Smooth muscle cell (in vitro differentiated cells): ENCODE measurements around the gene SECISBP2L. TPM values are rescaled to one million over a fixed set of nuclear protein-coding genes. Genes with fewer than 3 reads are reported as not detected.

Experiments used
- DNase-seq: peaks from one replicate; lab custom pipeline; 2025; ENCODE audit not compliant: unreplicated experiment; lab: John Stamatoyannopoulos, UW
- H2AFZ ChIP-seq: fragments of 200-600 bp; sonication (generic); 2 replicates; pipeline ENCODE4 v1.6.0; 2016; ENCODE audit warnings: antibody characterized with exemption, low read depth, mild to moderate bottlenecking
- H3F3A ChIP-seq: fragments of 200-600 bp; sonication (generic); 2 replicates; pipeline ENCODE4 v1.6.0; 2017; ENCODE audit warnings: antibody characterized with exemption, low read depth
- H3K27ac ChIP-seq: fragments of 200-600 bp; sonication (generic); 2 replicates; pipeline ENCODE4 v1.5.1; 2016; ENCODE audit warnings: low read depth, mild to moderate bottlenecking
- H3K27me3 ChIP-seq: fragments of 200-600 bp; sonication (generic); 2 replicates; pipeline ENCODE4 v1.6.1; 2016; ENCODE audit warnings: low read depth, mild to moderate bottlenecking
- H3K36me3 ChIP-seq: fragments of 200-600 bp; sonication (generic); 2 replicates; pipeline ENCODE4 v1.5.1; 2016; ENCODE audit warnings: low read depth
- H3K4me1 ChIP-seq: fragments of 200-600 bp; sonication (generic); 2 replicates; pipeline ENCODE4 v1.5.1; 2016; ENCODE audit warnings: low read depth
- H3K4me2 ChIP-seq: fragments of 200-600 bp; sonication (generic); 2 replicates; pipeline ENCODE4 v1.6.0; 2016; ENCODE audit warnings: mild to moderate bottlenecking
- H3K4me3 ChIP-seq: fragments of 200-600 bp; sonication (generic); 2 replicates; pipeline ENCODE4 v1.5.1; 2016; ENCODE audit warnings: mild to moderate bottlenecking
- H3K79me2 ChIP-seq: fragments of 200-600 bp; sonication (generic); 2 replicates; pipeline ENCODE4 v1.6.0; 2016; ENCODE audit warnings: low read depth, mild to moderate bottlenecking
- H3K9ac ChIP-seq: fragments of 200-600 bp; sonication (generic); 2 replicates; pipeline ENCODE4 v1.6.0; 2016; ENCODE audit warnings: low read depth
- H3K9me3 ChIP-seq: fragments of 200-600 bp; sonication (generic); replicated peaks from 2 replicates; pipeline ENCODE4 v1.5.1; 2016; ENCODE audit warnings: low read depth
- H4K20me1 ChIP-seq: fragments of 200-600 bp; sonication (generic); 2 replicates; pipeline ENCODE4 v1.6.0; 2016; ENCODE audit warnings: low read depth
- CTCF ChIP-seq: fragments of 200-600 bp; sonication (generic); IDR thresholded peaks from 2 replicates; pipeline ENCODE4 v1.5.1; 2017; ENCODE audit warnings: borderline replicate concordance, mild to moderate bottlenecking, antibody characterized with exemption; ENCODE audit not compliant: insufficient read depth, poor library complexity, severe bottlenecking
- WGBS: methylation state at CpG from one replicate; pipeline ENCODE4 v1.1.7; 2016; ENCODE audit warnings: low lambda C conversion rate; 5-methylcytosine and 5-hydroxymethylcytosine counted together
- polyA plus RNA-seq: library from polyadenylated mRNA; unstranded; fragments of >200 nt; fragmentation: Nextera tagmentation; extraction: Ambion mirVana; gene quantifications from 2 replicates; pipeline ENCODE4 v1.2.1, GENCODE V29; 2016
- total RNA-seq: library from RNA; depleted of rRNA; stranded (reverse); fragments of >200 nt; gene quantifications from 2 replicates; pipeline ENCODE4 v1.2.3, GENCODE V29; 2014

Gene SECISBP2L
- total and polyA plus RNA-seq, 2 experiments from 2014 or later: 13.7 to 24.0 TPM

- H3K4me3 ChIP-seq: no peak overlapping the region
- H3K9ac ChIP-seq: no peak overlapping the region
- no peaks in the 10 kb centered on the region for H3K36me3 ChIP-seq
- H3K27ac ChIP-seq: no peak overlapping the region
- no peaks in the 10 kb centered on the region for H3K79me2 ChIP-seq
- WGBS: 66% methylated on average over 4 of the region's 4 CpGs
- H3F3A ChIP-seq: no peaks in the 10 kb centered on the region
- H3K4me1 ChIP-seq: no peaks in the 10 kb centered on the region
- H4K20me1 ChIP-seq: no peaks in the 10 kb centered on the region
- H3K9me3 ChIP-seq: no peaks in the 10 kb centered on the region
- H3K27me3 ChIP-seq: no peaks in the 10 kb centered on the region
- H3K4me2 ChIP-seq: no peak overlapping the region
- no peak overlapping the region for H2AFZ ChIP-seq
- TF ChIP-seq CTCF: no peak
- no peak for DNase-seq
Observed at GRCh38 chr15:49088996-49089395, 42.8 kb upstream of the SECISBP2L start.

DNA sequence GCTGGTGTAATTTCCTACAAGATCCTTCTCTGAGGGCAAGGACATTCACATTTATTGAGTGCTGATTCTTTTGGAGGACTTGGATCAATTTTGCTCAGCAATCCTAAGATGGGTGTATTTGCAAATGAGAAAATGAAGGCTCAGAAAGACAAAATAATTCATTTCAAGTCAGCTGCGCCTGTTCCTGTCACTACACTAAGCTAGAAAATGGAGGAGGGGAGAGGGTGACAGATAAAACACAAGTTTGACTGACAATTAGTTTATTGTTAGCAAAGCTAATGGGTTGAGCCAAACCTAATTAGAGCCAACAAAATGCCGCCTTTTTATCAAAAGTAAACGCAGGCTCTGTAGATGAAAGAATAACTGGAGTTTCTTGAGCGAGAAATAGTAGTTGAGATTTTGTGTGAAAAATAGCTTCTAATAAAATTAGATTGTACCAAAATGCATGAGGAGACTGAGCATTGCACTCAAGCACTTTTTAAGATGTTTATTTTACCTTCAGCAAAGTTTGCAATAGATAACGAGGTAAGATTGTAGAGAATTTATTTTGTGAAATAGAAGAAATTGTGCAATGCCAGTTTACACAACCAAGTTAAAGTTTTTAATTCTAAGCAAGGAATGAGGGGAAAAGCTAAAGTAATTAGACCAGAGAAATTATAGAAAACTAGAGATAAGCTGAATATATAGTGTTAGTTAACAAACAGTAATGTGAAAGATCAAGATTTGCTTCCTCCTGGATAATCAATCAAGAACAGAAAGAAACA lies 39.6 kb upstream of the SECISBP2L start:
- H2AFZ ChIP-seq: no peak overlapping the region
- DNase-seq: no peak
- H4K20me1 ChIP-seq: no peaks in the 10 kb centered on the region
- H3K36me3 ChIP-seq: no peaks in the 10 kb centered on the region
- H3K79me2 ChIP-seq: no peaks in the 10 kb centered on the region
- H3K9ac ChIP-seq: no peak overlapping the region
- TF ChIP-seq CTCF: no peak
- H3K27ac ChIP-seq: no peak overlapping the region
- H3K4me3 ChIP-seq: no peak overlapping the region
- H3K4me1 ChIP-seq: no peaks in the 10 kb centered on the region
- 89% methylated on average over 5 of the region's 5 CpGs for WGBS
- H3K9me3 ChIP-seq: no peaks in the 10 kb centered on the region
- H3F3A ChIP-seq: no peaks in the 10 kb centered on the region
- H3K27me3 ChIP-seq: no peaks in the 10 kb centered on the region
- H3K4me2 ChIP-seq: no peak overlapping the region

- Histone ChIP-seq H3F3A (no peaks in the 10 kb centered on the region), H3K27me3 (no peaks in the 10 kb centered on the region), H3K9me3 (no peaks in the 10 kb centered on the region), H3K9ac (no peak overlapping the region), H3K79me2 (no peaks in the 10 kb centered on the region), H2AFZ (no peak overlapping the region), H3K36me3 (no peaks in the 10 kb centered on the region), H4K20me1 (no peaks in the 10 kb centered on the region), H3K4me3 (no peak overlapping the region), H3K4me1 (no peaks in the 10 kb centered on the region), H3K4me2 (no peak overlapping the region), H3K27ac (peak overlapping the region; percentile 54)
- no peak for TF ChIP-seq CTCF
- 87% methylated on average over 3 of the region's 3 CpGs for WGBS
- DNase-seq: no peak
Observed at GRCh38 chr15:49084285-49084570, 38.0 kb upstream of the SECISBP2L start.
